K562 (cell line): Measurements from ENCODE around the gene RASIP1. TPM values are rescaled to one million over a fixed set of nuclear protein-coding genes. Genes with fewer than 3 reads are reported as not detected.

Source experiments
- BDP1 ChIP-seq: IDR thresholded peaks from 3 replicates; pipeline ENCODE4 v1.6.1; 2011; ENCODE audit not compliant: insufficient read length, insufficient read depth
- BRF1 ChIP-seq: IDR thresholded peaks from 3 replicates; pipeline ENCODE4 v1.6.1; 2011; ENCODE audit warnings: borderline replicate concordance, mild to moderate bottlenecking; ENCODE audit not compliant: insufficient read length; ENCODE audit errors: extremely low read depth
- CTBP1 ChIP-seq: fragments of 450-650 bp; IDR thresholded peaks from 2 replicates; pipeline ENCODE4 v1.6.1; 2016; ENCODE audit warnings: borderline replicate concordance
- ETV1 ChIP-seq: fragments of 450-650 bp; conservative IDR thresholded peaks from 2 replicates; pipeline ENCODE4 v1.6.1; 2016; ENCODE audit warnings: missing genetic modification characterization, control low read depth, low read depth, missing compliant biosample characterization
- FOXJ3 ChIP-seq: sonication (generic); formaldehyde crosslinking; IDR thresholded peaks from 2 replicates; pipeline ENCODE4 v1.4.0; 2020; ENCODE audit warnings: mild to moderate bottlenecking, missing genetic modification reagents
- FOXK1 ChIP-seq: sonication (generic); formaldehyde crosslinking; IDR thresholded peaks from 2 replicates; pipeline ENCODE4 v1.8.0; 2022; ENCODE audit warnings: missing genetic modification reagents, mild to moderate bottlenecking, borderline replicate concordance
- FUS ChIP-seq: fragments of 200-400 bp; formaldehyde crosslinking; optimal IDR thresholded peaks from 2 replicates; pipeline ENCODE3; 2017; ENCODE audit warnings: low read depth, low read length
- JUN ChIP-seq, 2 experiments: sonication (generic) in 1 of 2; formaldehyde crosslinking in 1 of 2; IDR thresholded peaks; 2 replicates each; pipeline versions ENCODE4 v1.6.1 to v1.8.0; 2012 to 2022; ENCODE audit warnings: borderline replicate concordance in 2 of 2, mild to moderate bottlenecking in 2 of 2, improper control_type of control experiment in 1 of 2, low read depth in 1 of 2, low read length in 1 of 2, missing genetic modification reagents in 1 of 2
- LCOR ChIP-seq: sonication (generic); formaldehyde crosslinking; IDR thresholded peaks from 2 replicates; pipeline ENCODE4 v1.8.0; 2022; ENCODE audit warnings: mild to moderate bottlenecking, missing genetic modification reagents
- TAF1 ChIP-seq: IDR thresholded peaks from 2 replicates; pipeline ENCODE4 v1.6.1; 2011; ENCODE audit warnings: mild to moderate bottlenecking, low read length, moderate library complexity; ENCODE audit not compliant: insufficient read depth, control insufficient read depth, severe bottlenecking; ENCODE audit errors: extremely low read depth
- TCFL5 ChIP-seq: fragments of 250-450 bp; sonication (Bioruptor Pico); conservative IDR thresholded peaks from 2 replicates; pipeline ENCODE4 v1.6.1; 2021; ENCODE audit warnings: mild to moderate bottlenecking, moderate library complexity, matching md5 sums
- U2AF1 ChIP-seq: fragments of 200-400 bp; formaldehyde crosslinking; optimal IDR thresholded peaks from 2 replicates; pipeline ENCODE3; 2017; ENCODE audit warnings: mild to moderate bottlenecking, low read depth, low read length, moderate library complexity
- ZMIZ1 ChIP-seq, 2 experiments: fragments of 150-350 bp in 1 of 2; IDR thresholded peaks; 2 replicates each; pipeline ENCODE4 v1.6.1; 2012 to 2016; ENCODE audit warnings: low read depth in 2 of 2, low read length in 2 of 2, mild to moderate bottlenecking in 1 of 2, moderate library complexity in 1 of 2
- ZNF347 ChIP-seq: fragments of 450-650 bp; formaldehyde crosslinking; IDR thresholded peaks from 2 replicates; pipeline ENCODE4 v1.4.0; 2020; ENCODE audit warnings: low read depth, mild to moderate bottlenecking, moderate library complexity
- ZNF766 ChIP-seq: fragments of 200-800 bp; sonication (Bioruptor generic); conservative IDR thresholded peaks from 2 replicates; pipeline ENCODE4 v1.6.1; 2016; ENCODE audit warnings: missing genetic modification characterization, missing compliant biosample characterization
- ZSCAN32 ChIP-seq: fragments of 450-650 bp; formaldehyde crosslinking; IDR thresholded peaks from 2 replicates; pipeline ENCODE4 v1.4.0; 2020; ENCODE audit warnings: mild to moderate bottlenecking, moderate library complexity
- polyA plus RNA-seq, 8 experiments: library from polyadenylated mRNA; depleted of rRNA in 4 of 8; stranded (reverse) in 5 of 8; unstranded in 3 of 8; fragments of >200 nt; fragmentation: Nextera tagmentation in 2 of 8; fragmentation: Illumina TruSeq in 1 of 8; extraction: Ambion mirVana in 2 of 8; extraction: Trizol in 1 of 8; gene quantifications; 2 replicates each; pipeline versions ENCODE4 v1.2.1 to v1.2.3, GENCODE V29; 2011 to 2014; ENCODE audit warnings: inconsistent platforms in 1 of 8, missing spikeins in 1 of 8
- total RNA-seq, 7 experiments: library from RNA; depleted of rRNA in 6 of 7; stranded (reverse); fragments of >200 nt in 6 of 7; fragmentation: Illumina TruSeq in 2 of 7; extraction: Trizol in 2 of 7; gene quantifications; 2 replicates each; pipeline versions ENCODE4 v1.2.1 to v1.2.3, GENCODE V29; 2011 to 2021; ENCODE audit warnings: low replicate concordance in 1 of 7
- TF ChIP-seq, protein P1 (sequence below): sonication (generic); formaldehyde crosslinking; IDR thresholded peaks from 2 replicates; pipeline ENCODE4 v1.8.0; 2023; ENCODE audit warnings: mild to moderate bottlenecking, missing genetic modification reagents
- TF ChIP-seq, protein P2 (sequence below): sonication (generic); formaldehyde crosslinking; IDR thresholded peaks from 2 replicates; pipeline ENCODE4 v1.8.0; 2022; ENCODE audit warnings: mild to moderate bottlenecking, low read depth, missing genetic modification reagents

The RASIP1 gene
- total and polyA plus RNA-seq, 9 of the 15 experiments (the other 6 are each of a cell fraction or from before 2014, with no cell fraction given) = 0.20 to 4.7 (median 1.5) TPM

- TF ChIP-seq ZMIZ1 (IDR thresholded peaks at IDR 0.05; ENCODE audit: low read depth in 2 of 2, low read length in 2 of 2) (no peak), BDP1 (no peak), FUS (no peak), ZNF347 (no peak), TAF1 (peak; percentile 17), TCFL5 (CRISPR knock-in tag) (no peak), ZNF766 (CRISPR knock-in tag) (no peak), BRF1 (no peak), FOXK1 (no peak), JUN (IDR thresholded peaks at IDR 0.05; ENCODE audit: borderline replicate concordance, low read depth, low read length) (no peak), JUN (CRISPR knock-in tag; IDR thresholded peaks at IDR 0.05; ENCODE audit: borderline replicate concordance) (no peak), LCOR (CRISPR knock-in tag) (no peak), ZSCAN32 (CRISPR knock-in tag) (peak; percentile 11; the same call in 1 of the 2 replicates), U2AF1 (no peak), FOXJ3 (no peak), ETV1 (tag) (no peak), CTBP1 (peak; percentile 60)
- TF ChIP-seq, protein P1, sequence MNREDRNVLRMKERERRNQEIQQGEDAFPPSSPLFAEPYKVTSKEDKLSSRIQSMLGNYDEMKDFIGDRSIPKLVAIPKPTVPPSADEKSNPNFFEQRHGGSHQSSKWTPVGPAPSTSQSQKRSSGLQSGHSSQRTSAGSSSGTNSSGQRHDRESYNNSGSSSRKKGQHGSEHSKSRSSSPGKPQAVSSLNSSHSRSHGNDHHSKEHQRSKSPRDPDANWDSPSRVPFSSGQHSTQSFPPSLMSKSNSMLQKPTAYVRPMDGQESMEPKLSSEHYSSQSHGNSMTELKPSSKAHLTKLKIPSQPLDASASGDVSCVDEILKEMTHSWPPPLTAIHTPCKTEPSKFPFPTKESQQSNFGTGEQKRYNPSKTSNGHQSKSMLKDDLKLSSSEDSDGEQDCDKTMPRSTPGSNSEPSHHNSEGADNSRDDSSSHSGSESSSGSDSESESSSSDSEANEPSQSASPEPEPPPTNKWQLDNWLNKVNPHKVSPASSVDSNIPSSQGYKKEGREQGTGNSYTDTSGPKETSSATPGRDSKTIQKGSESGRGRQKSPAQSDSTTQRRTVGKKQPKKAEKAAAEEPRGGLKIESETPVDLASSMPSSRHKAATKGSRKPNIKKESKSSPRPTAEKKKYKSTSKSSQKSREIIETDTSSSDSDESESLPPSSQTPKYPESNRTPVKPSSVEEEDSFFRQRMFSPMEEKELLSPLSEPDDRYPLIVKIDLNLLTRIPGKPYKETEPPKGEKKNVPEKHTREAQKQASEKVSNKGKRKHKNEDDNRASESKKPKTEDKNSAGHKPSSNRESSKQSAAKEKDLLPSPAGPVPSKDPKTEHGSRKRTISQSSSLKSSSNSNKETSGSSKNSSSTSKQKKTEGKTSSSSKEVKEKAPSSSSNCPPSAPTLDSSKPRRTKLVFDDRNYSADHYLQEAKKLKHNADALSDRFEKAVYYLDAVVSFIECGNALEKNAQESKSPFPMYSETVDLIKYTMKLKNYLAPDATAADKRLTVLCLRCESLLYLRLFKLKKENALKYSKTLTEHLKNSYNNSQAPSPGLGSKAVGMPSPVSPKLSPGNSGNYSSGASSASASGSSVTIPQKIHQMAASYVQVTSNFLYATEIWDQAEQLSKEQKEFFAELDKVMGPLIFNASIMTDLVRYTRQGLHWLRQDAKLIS (CRISPR knock-in tag) = no peak
- TF ChIP-seq, protein P2, sequence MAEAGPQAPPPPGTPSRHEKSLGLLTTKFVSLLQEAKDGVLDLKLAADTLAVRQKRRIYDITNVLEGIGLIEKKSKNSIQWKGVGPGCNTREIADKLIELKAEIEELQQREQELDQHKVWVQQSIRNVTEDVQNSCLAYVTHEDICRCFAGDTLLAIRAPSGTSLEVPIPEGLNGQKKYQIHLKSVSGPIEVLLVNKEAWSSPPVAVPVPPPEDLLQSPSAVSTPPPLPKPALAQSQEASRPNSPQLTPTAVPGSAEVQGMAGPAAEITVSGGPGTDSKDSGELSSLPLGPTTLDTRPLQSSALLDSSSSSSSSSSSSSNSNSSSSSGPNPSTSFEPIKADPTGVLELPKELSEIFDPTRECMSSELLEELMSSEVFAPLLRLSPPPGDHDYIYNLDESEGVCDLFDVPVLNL = no peak
Observed at GRCh38 chr19:48741129-48741999, 954 bp upstream of the RASIP1 start (continued).
